GM10266 (cell line): ENCODE measurements around the gene ZSWIM1.

Experiments
- DNase-seq: peaks from one replicate; pipeline ENCODE4 v3.0.0; 2012; ENCODE audit errors: extremely low spot score
- TF ChIP-seq, protein P1 (sequence below): IDR thresholded peaks from 2 replicates; pipeline ENCODE4 v1.5.1; 2012; ENCODE audit warnings: mild to moderate bottlenecking, low read depth; ENCODE audit not compliant: control insufficient read depth, insufficient read depth; ENCODE audit errors: missing control alignments

ZSWIM1 gene

DNA sequence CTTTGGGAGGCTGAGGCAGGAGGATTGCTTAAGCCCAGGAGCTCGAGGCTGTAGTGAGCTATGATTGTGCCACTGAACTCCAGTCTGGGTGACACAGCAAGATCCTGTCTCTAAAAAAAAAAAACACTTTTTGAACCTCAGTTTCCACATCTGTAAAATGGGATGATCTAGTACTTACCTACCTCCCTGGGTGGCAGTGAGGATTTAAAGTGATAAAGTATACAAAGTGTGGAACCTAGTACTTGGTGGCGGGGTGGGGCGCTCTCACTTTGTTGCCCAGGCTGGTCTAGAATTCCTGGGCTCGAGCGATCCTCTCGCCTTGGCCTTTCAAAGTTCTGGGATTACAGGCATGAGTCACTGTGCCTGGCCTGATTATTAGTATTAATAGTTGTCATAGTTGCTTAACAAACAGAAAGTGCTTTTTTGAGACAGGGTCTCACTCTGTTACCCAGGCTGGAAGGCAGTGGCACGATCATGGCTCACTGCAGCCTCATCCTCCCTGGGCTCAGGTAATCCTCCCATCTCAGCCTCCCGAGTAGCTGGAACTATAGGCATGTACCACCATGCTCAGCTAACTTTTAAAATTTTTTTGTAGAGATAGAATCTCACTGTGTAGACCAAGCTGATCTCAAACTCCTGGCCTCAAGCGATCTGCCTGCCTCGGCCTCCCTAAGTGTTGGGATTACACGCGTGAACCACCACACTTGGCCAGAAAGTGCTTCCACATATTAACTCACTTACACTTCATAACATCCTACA lies 37.9 kb downstream of the ZSWIM1 start:
- TF ChIP-seq, protein P1, sequence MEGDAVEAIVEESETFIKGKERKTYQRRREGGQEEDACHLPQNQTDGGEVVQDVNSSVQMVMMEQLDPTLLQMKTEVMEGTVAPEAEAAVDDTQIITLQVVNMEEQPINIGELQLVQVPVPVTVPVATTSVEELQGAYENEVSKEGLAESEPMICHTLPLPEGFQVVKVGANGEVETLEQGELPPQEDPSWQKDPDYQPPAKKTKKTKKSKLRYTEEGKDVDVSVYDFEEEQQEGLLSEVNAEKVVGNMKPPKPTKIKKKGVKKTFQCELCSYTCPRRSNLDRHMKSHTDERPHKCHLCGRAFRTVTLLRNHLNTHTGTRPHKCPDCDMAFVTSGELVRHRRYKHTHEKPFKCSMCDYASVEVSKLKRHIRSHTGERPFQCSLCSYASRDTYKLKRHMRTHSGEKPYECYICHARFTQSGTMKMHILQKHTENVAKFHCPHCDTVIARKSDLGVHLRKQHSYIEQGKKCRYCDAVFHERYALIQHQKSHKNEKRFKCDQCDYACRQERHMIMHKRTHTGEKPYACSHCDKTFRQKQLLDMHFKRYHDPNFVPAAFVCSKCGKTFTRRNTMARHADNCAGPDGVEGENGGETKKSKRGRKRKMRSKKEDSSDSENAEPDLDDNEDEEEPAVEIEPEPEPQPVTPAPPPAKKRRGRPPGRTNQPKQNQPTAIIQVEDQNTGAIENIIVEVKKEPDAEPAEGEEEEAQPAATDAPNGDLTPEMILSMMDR = no peak

GRCh38 chr20:45919542-45920399 lies 38.7 kb downstream of the ZSWIM1 start:
- TF ChIP-seq, protein P1 = no peak
- DNase-seq = no peak

More for the DNA sequence above, 37.9 kb downstream of the ZSWIM1 start:
- DNase-seq = no peak

- no peak for DNase-seq
- TF ChIP-seq, protein P1 = no peak
Observed at GRCh38 chr20:45920462-45921336, 39.7 kb downstream of the ZSWIM1 start.

DNA sequence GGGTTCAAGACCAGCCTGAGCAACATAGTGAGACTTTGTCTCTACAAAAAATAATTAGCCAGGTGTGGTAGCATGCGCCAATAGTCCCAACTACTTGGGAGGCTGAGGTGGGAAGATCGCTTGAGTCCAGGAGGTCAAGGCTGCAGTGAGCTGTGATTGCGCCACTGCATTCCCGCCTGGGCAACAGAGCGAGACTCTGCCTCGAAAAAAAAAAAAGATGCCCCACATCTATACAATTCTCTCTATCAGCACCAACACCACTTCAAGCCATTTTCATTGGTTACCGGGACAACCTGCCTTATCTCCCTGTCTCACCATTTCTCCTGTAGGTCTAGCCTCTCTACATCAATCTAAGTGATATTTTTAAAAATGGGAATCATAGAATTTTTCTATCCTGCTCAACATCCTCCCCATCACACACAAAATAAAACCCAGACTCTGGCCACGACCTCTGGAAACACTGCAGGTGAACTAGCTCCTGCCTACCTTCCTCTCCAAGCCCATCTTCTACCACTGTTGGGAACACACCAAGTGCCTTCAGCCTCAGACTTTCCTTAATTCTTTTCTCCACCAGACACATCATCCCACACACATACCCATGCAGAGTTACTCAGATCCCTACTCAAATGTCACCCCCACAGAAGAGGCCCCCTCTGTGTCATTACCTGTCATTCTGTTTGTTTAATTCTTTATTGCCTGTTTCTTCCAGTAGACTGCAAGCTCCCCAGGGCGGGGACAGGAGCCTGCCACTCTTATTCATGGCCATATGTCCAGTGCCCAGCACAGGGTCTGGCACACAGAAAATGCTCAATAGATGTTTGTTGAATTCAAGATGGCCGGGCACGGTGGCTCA lies 40.5 kb downstream of the ZSWIM1 start:
- DNase-seq = no peak
- TF ChIP-seq, protein P1 = no peak

GRCh38 chr20:45924391-45925261 lies 43.6 kb downstream of the ZSWIM1 start:
- TF ChIP-seq, protein P1 = no peak
- DNase-seq = no peak
